ENCODE results near the gene GREB1L.
"Not testable (repeated sequence)": the region's sequence is repeated elsewhere in the genome, so short reads cannot be mapped to it uniquely, and the experiment has no call there.

GREB1L gene

DNA sequence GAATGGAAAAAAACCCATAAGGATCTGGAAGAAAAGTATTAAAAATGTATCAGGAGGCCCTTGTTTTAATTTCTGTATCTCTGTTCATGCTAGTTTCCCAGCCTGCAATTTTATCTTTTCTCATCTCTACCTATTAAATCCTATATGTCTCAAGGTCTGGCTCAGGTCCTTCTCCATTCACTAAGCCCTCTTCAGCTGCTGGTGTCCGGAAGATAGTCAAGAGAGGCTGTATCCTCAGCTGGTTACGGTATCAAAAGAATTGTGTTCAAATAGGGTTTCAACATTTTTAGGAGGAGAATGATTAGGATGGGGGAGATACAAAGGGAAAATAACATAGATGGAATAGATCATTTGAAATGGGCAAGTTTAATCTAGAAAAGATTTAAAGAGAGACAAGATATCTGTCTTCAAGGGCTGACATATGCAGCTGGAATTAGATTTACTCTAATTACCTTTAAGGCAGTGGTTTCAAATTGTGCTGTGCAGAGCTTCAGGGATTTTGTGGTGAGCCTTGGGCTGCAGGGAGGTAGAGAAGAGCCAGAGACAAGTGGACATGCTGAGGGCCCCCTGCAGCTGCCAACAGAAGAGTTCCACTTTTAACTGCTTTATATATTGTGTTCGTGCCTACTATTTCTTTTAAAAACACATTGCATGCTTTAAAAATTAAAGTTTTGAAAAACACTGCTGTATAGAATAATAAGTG, 24.1 kb downstream of the GREB1L start:
- no peak for DNase-seq

DNA sequence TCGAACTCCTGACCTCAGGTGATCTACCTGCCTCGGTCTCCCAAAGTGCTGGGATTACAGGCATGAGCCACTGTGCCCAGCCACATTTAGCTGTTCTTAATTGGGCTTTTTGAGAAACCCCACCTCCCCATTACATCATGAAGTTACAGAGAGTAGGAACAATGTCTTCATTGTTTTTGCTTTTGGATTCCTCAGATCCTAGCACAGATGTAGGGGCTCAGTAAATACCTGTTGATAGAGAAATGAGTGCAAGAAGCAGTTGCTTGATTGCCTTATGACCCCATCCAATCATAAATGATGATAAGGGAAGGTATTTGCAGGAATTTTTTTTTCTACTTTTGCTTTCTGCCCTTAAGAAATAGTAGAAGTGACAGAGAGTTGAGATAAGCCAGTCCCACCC, 25.4 kb downstream of the GREB1L start:
- DNase-seq = no peak

DNA sequence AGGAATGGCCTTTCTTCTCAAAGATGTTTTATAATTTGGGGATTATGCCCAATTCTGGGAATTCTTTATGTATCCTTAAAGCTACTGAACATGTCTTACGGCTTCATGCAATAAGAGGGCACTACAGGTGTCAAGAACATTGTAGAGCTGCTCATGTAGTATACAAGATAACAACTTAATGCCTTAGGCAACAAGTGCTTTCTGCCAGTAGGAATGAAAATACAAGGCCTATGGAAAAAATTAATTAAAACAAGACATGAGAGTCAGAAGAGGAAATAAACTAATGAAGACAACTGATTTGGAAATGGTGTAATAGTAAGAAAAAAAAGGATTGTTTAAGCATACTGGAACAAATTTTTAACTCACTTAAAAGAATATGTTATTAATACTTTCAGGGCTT, 27.3 kb downstream of the GREB1L start:
- no peak for DNase-seq

DNA sequence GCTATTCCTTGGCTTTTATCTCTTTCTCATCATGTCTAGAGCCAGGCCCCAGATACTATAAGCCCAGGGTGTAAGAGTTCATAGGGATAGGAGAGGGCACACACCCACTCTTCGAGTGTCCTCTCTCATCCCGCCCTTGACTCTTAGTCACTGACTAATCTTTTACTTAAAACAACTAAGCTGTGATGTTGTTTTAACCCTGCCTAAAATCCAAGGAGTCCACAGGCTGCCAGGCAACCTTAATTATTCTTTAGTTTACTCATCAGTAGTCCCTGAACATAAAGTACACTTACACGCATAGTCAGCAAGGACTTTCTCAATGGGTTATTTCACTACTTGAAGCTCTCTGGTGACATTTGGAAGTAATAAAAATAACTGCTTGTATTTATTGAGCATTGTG, 28.4 kb downstream of the GREB1L start:
- DNase-seq = no peak

DNA sequence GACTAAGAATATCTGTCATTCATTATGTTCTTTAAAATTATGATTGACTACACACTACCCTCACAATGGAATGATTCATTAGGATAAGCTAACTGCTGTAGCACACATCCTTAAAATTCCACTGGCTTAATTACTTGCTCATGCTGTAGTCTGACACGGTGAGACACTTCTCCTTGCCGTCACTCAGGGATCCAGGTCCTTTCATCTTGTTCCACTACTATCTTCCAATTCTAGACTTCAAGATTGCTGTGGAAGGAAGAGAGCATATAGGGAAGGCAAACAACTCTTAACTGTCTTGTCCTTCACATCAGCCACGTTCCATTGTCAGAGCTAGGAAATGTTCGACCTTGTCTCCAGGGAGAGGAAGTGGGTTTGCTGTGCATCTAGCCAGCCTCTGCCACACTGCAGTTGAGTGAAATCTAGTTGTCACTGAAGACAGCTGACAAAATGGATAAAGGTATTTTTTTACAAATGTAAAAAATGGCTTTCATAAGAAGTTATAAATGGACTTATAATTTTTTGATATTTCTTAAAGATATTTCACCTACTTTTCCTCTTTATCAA, 30.1 kb downstream of the GREB1L start:
- no peak for DNase-seq

DNA sequence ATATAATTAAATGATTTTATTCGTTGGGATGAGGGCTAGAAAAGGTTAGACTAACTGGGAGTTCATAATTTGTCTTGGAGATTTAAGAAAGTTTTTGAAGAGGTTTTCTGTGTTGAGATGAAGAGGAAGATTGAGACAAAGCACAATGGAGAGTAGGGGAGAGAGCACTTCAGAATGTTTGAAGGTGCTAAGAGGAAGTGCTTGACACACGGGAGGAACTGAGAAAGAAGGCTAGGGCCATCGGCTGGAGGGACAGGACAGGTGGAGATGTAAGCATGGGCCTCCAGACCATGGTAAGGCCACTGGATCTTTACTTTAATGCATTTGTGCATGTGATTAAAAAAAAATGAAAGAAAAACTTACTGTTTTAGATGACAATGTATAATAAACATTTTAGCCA, 31.5 kb downstream of the GREB1L start:
- DNase-seq = no peak

DNA sequence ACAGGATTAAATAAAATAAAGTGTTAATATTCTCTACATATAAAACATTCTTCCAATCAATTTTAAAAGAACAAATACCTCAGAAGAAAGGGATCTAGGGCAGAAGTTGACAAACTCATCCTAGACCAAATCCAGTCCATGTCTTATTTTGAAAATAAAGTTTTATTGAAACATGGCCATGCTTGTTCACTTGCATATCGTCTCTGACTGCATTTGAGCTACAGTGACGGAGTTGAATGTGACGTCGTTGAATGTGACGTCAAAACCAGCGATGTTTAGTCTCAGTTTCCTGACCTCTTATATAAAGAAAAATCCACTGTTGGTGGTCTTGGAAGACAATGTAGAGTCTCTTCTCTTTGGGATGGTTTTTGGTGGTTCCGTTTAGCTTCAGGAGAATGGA, 33.6 kb downstream of the GREB1L start:
- DNase-seq = no peak

DNA sequence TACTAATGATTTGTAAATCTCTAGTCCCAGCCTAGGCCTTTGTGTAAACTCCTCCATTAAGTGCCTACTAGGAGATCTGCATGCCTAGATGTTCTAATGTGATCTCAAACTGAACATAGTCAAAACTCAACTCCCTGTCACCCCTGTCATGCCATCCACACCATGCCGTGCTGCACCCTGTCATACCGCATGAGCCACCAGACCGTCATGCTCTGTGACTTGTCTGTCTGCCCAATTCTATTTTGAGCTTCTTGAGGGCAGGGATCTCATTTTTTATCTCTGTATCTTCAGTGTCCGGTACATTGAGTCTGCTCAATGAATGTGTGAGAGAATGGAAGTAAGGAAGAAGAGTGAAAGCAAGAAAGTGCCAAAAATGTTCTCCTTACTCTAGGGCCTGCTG, 35.5 kb downstream of the GREB1L start:
- DNase-seq = no peak

DNA sequence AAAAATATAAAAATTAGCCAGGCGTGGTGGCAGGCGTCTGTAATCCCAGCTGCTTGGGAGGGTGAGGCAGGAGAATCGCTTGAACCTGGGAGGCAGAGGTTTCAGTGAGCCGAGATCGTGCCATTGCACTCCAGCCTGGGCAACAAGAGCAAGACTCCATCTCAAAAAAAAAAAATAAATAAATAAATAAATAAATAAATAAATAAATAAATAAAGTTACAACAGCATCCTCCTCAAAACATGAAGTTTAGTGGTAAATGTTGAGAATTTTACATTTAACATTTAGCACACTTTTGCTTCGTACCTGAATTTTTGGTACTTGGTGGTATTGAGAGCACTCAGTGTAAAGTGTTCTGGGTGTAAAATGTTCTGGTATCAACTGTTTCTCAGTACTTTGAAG, 36.2 kb downstream of the GREB1L start:
- not testable (repeated sequence) for DNase-seq

DNA sequence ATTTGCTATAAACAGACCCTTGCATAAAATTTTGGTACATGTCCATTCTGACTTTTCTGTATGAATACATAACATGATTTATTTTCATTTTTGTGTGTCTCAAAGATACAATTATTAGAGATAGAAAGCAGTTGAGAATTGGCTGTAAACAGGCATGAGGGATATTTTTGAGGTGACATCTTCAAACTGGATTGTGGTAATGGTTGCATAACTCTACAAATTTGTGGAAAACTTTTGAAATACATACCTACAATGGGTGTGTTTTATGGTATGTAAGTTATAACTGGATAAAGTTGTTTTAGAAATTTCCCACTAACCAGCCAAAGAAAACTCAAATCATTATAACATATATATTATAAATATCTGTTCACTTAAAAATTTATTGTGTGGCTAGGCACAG, 39.6 kb downstream of the GREB1L start:
- DNase-seq = no peak

DNA sequence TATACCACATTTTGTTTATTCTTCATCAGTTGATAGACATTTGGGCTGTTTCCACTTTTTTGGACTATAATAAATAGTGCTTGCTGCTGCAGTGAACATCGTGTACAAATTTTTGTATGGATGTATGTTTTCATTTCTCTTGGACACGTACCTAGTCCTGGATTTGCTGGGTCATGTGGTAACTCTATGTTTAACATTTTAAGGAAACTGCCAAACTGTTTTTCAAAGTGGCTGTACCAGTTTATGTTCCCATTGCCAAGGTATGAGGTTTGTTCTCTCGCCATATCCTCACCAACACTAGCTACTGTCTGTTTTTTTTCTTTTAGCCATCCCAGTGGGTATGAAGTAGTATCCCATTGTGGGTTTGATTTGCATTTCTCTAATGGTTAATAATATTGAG, 42.5 kb downstream of the GREB1L start:
- no peak for DNase-seq

DNA sequence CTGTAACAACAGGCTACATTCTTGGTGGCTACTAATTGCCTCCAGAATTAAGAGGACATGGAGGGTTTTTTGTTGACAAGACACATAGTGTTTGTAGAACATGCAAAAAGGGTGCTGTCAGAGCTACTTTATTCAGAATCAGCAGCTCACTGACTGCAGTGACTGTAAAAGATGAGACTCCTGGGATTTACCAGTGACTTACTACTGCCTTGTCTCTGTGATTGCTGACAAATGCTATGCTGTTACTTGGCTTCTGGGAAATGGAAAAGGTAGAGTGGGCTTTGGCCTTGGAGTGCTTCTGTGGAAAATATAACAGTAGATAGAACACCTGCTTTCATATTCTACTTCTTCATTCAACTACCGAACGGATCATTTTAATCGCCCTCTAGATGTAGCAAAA, 47.8 kb downstream of the GREB1L start:
- no peak for DNase-seq

DNA sequence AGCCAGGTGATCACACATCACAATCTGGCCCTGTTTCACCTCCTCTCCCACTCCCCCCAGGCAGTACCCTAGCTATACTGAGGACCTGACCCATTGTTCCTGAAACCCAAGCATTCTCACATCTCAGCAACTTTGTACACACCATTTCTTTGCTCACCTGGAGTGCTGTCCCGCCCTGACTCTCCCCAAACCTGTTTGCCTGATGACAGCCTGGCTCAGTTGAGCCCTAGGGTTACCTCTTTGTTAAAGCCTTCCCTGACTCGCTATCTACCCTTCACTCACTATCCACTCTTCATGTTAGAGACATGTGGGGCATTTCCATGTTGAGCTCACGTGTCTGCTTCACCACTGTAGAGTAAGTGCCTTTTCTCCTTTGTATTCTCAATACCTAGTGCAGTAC, 49.1 kb downstream of the GREB1L start:
- DNase-seq = no peak

DNA sequence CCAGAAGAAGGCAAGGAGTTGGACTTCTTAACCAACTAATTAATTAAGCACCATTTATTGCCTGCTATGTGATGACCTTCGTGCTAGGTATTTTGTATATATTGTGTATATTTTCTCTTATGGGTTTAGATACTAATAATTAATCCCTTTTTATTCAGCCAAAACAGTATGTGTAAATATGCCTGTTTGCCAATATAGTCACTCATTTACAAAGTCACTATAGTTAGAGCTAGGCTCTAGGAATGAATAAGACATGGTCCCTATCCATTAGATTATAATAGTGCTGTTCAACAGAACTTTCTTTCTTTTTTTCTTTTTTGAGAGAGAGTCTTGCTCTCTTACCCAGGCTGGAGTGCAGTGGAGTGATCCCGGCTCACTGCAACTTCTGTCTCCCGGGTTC, 51.4 kb downstream of the GREB1L start:
- DNase-seq = no peak

DNA sequence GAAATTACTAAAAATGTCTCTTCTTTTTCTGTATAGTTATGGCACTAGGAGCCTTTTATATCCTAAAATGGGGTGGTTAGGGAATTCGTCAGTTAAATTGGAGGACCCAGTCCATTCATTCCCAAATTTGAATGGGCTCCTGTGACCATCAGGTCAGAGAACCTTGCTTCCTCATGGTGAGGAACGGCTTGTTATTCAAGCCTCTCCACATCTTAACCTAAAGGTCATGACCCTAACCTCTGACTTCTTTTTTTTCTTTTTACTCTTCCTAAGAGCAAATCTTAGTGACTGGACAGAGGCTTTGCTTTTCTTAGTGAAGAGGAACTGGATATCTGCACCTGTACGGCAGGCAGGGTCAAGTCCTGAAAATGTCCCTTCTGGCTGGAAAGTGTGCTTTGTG, 53.1 kb downstream of the GREB1L start:
- DNase-seq = no peak

DNA sequence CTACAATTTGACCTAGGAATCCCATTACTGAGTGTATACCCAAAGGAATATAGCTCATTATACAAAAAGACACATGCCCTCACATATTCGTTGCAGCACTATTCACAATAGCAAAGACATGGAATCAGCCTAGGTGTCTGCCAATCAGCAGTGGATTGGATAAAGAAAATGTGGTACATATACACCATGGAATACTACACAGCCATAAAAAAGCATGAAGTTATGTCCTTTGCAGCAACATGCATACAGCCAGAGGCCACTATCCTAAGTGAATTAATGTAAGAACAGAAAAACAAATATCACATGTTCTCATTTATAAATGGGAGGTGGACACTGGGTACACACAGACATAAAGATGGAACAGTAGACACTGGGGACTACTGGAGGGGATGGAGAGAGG, 54.0 kb downstream of the GREB1L start:
- no peak for DNase-seq

DNA sequence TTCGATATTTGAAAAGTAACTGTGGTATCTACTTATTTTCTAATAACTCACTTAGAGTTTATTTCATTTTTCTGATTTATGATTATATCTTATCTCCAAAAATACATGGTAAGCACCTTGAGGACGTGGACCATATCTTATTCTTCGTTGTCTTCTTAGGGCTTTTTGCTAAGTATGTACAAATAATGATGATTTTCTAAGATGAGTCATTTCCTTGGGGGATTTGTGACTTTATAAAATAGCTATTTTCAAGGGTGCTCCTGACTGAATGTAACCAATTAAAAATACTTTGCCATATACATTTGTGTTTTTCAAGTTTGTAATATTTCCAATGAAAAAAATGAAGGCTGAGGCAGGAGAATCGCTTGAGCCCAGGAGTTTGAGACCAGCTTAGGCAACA, 56.3 kb downstream of the GREB1L start:
- no peak for DNase-seq

DNA sequence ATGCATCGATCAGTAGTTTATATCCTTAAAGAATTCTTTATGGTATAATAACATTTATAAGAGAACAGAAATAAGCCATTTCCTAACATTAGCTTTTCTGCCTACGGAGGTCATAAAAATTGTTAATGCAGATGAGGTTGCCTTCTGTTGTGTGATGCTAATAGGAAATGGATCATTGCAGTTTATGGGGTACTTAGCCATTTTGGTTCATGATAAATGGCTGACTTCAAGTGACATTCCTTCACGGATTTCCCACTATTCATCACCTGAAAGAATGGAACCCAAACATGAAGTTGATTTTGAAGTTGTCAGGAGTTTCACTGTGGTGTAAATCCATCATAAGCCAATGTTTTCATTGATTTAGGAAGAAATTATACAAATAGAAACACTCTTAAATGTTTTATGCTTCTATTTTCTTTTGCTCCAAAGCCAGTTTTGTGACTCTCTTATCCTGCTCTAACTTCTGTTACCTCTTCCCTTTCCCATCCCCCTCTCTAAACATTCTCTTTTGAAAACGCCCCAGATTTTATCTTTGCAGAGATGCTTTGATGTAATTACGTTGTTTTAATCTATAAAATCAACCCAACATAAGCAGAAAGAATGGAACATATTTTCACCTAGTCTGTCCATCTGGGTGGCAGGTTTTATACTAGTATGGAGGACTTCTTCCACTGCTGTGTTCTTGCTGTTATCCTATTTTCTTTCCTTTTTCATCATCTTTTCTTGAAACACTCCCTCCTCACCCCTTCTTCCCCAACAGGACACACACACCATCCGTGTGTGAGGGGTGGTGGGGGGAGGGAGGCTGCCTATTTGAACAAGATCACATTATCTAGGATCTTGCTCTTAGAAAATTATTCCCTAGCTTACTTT, 58.2 kb downstream of the GREB1L start:
- no peak for DNase-seq

DNA sequence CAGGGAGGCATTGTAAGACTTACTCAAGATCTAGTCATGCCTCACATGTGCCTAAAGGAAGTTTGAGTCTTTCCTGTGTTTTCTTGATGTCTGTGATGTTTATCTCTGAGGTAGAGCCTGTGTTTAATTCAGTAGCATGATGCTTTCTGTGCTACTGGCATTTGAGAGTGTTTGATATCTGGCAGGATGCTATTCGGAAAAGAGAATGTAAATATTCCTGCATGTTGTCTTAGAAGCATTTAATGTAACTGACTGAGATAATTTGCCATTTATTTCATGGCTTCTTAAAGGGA, 58.8 kb downstream of the GREB1L start:
- DNase-seq = no peak

DNA sequence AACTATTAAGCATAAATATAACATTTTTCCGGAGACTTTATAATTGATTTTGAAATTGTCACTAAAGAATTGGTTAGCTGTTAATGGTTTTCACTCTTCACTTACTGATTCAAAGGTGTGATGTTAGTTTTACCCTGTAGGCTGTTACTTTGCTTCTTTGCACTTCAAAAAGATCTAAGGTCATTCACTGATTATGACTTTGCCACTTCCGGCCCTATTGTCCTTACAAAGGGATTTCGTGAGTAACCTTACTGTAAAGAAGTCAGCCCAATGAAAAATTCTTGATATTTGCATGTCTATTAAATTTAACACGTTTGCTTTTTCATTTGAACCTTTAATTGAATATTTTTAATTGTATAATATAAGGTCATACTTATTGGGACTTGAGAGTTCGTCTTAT, 61.4 kb downstream of the GREB1L start:
- DNase-seq = no peak

DNA sequence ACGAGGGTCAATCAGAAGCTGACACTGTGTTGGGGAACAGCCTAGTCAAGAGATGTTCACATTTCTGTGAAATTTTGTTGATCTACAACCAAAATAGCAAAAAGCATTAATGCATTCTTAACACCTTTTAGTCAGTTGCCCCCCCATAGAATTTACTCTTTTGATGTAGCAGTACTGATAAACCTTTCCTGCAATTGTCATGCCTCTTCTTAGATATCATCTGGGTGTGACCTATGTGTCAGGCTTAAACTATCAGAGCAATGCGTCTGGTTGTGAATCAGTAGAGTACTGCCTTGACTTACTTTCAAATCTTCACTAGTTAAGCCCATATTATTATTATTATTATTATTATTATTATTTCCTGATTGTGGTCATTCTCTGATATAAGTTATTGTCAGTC, 61.9 kb downstream of the GREB1L start:
- DNase-seq = no peak

DNA sequence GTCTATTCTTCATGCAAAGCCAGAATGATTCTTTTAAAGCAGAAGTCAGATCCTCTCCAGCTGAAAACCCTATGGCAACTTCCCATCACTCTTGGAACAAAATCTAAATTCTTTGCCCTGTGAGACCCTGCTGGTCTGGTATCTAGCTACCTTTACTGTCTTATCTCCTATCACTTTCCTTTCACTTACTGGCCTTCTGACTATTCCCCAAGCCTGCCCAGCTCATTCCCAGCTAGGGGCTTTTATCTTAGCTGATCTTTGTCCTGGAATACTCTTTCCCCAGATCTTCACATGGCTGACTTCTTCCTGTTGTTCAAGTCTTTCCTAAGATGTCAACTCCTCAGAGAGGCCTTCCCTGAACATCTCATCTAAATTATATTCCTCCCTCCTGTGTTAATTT, 63.6 kb downstream of the GREB1L start:
- DNase-seq = no peak

DNA sequence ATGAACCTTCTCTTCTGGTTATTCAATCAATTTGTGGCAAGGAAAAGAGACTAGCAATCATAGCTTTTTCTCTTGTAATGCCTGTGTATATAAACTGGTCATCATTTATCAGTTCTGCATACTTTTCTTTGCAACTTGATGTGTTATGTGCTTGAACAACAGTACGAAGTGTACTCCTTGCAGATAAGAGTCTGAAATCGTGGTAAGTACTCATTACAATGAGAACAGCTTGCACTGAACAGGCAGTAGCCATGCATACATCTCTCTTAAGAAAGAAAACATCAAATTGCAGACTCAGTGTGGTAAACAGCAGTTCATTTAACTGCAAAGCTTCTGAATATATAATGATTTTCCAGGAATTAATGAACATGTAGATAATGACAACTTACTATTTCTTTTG, 64.3 kb downstream of the GREB1L start:
- DNase-seq = no peak

DNA sequence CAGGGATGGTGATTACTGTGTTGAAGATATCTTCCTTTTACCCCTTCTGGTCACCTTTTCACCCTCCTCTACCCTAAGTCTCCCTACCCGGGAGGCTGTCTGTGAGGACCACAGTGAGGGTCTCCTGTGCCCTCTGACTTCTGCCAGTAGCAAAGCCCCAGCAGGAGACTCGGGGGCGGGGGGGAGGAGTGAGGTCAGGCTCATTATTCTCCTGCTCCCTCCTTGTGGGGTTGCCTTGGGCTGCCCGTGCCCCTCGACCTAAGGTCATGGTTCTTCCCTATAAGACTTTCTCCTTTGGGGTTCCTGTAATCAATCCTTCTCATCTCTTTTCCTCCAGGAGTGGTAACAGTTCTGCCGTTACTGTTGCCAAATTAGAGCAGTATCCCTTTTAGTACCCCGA, 65.5 kb downstream of the GREB1L start:
- DNase-seq = no peak

DNA sequence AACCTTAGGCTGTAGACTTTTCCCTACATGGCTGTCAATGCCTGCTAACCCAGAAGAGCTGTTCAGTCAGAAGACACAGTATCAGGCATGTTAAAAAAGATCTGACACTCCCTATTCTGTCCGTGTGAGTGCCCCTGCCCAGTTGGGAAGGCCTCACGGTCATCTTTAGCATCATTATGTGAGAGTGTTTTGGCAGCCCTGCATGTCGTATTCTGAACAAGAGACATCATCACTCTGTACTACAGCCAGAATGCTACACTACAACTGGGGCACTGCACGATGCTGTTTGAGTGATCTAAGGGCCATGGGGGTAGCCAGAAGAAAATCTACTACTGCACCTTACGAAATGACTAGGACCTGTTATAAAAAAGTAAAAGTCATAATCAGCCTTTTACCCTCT, 67.2 kb downstream of the GREB1L start:
- DNase-seq = no peak

All from NCI-H1092 treated with DMSO at 0.1 percent for 48 hours (cell line).